Measurements from ENCODE around the gene TASOR2. TPM values are rescaled to one million over a fixed set of nuclear protein-coding genes. Genes with fewer than 3 reads are reported as not detected.

TASOR2 gene
- total and polyA plus RNA-seq, 2 of the 4 experiments (the other 2 are of a cell fraction): 19.4 to 53.6 TPM

GRCh38 chr10:5648494-5649457 is 35.9 kb upstream of the TASOR2 start:
- intact Hi-C loops (cut with micrococcal nuclease): no loop called here
- H2AK9ac ChIP-seq (replicated peaks; ENCODE audit: low read depth, low read length, poor library complexity): no peak overlapping the region
- H2BK5ac ChIP-seq (ENCODE audit: low read depth, low read length, poor library complexity, severe bottlenecking): no peak overlapping the region
- no peak overlapping the region for H3K14ac ChIP-seq (replicated peaks; ENCODE audit: low read depth, low read length)
- no peak overlapping the region for H3K4ac ChIP-seq (ENCODE audit: low read depth, low read length)
- no peak for TF ChIP-seq ELK1 (IDR thresholded peaks at IDR 0.05; ENCODE audit: borderline replicate concordance, low read depth, low read length)
- no peak for TF ChIP-seq FOS (IDR thresholded peaks at IDR 0.05; ENCODE audit: low read depth, low read length)
- no peak for TF ChIP-seq CHD1 (IDR thresholded peaks at IDR 0.05; ENCODE audit: low read depth, low read length)
- TF ChIP-seq, protein P1, sequence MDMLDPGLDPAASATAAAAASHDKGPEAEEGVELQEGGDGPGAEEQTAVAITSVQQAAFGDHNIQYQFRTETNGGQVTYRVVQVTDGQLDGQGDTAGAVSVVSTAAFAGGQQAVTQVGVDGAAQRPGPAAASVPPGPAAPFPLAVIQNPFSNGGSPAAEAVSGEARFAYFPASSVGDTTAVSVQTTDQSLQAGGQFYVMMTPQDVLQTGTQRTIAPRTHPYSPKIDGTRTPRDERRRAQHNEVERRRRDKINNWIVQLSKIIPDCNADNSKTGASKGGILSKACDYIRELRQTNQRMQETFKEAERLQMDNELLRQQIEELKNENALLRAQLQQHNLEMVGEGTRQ (IDR thresholded peaks at IDR 0.05; ENCODE audit: low read depth, low read length): no peak
- no peak for TF ChIP-seq RFX5 (IDR thresholded peaks at IDR 0.05; ENCODE audit: low read depth, low read length)
- H3K4me2 ChIP-seq (ENCODE audit: low read depth, low read length): no peak overlapping the region
- CTCF ChIA-PET: no interaction called here
- ATAC-seq (ENCODE audit: low read depth) (no peak), DNase-seq (no peak)
- H3K27me3 ChIP-seq (ENCODE audit: control insufficient read depth, insufficient read depth, low read length): no peaks in the 10 kb centered on the region
- no peak overlapping the region for H3K18ac ChIP-seq (ENCODE audit: low read depth, low read length)
- no peak overlapping the region for H3K4me3 ChIP-seq (ENCODE audit: insufficient read depth, low read depth, low read length)
- H3K4me1 ChIP-seq (ENCODE audit: control insufficient read depth, insufficient read depth, low read length): no peaks in the 10 kb centered on the region
- no peak overlapping the region for H3K9ac ChIP-seq (ENCODE audit: low read depth, low read length)
- no peak overlapping the region for H2BK15ac ChIP-seq (ENCODE audit: low read depth, low read length)
- H4K5ac ChIP-seq (ENCODE audit: low read depth, low read length): no peak overlapping the region
- H3K23ac ChIP-seq (ENCODE audit: low read depth, low read length): no peak overlapping the region
- H3K9me3 ChIP-seq (ENCODE audit: control insufficient read depth, insufficient read depth, low read length): no peaks in the 10 kb centered on the region
- H3K9me1 ChIP-seq (ENCODE audit: insufficient read depth, low read length): no peaks in the 10 kb centered on the region
- peaks cover 19% of the 10 kb centered on the region; the same call in 1 of the 2 replicates for H3K36me3 ChIP-seq (ENCODE audit: control insufficient read depth, insufficient read depth, low read length)
- no TSS peak for BruUV-seq (replicated peaks)
- H4K91ac ChIP-seq (ENCODE audit: insufficient read depth, low read depth, low read length): no peak overlapping the region
- H3K27ac ChIP-seq (ENCODE audit: insufficient read depth, low read length): no peak overlapping the region
- in situ Hi-C loops (cut with MboI; ENCODE audit: low sequenced_read_pairs): no loop called here
- no peak overlapping the region for H2AFZ ChIP-seq (replicated peaks; ENCODE audit: low read length, poor library complexity)
- H2BK20ac ChIP-seq (ENCODE audit: low read depth, low read length): no peak overlapping the region
- POLR2A ChIA-PET (ENCODE audit: unreplicated experiment): no interaction called here
- H4K20me1 ChIP-seq (ENCODE audit: insufficient read depth, low read length): no peaks in the 10 kb centered on the region
- H2AK5ac ChIP-seq (ENCODE audit: low read depth, low read length): no peak overlapping the region
- H3K79me1 ChIP-seq (ENCODE audit: low read depth in 1 of 2, low read length in 2 of 2): no peaks in the 10 kb centered on the region
- no peak overlapping the region for H2BK120ac ChIP-seq (ENCODE audit: low read depth, low read length)
- WGBS, 2 experiments (ENCODE audit: extremely low coverage in 2 of 2, insufficient read length in 1 of 2): 98% methylated on average over 17 of the region's 50 CpGs; no CpG with 5 or more reads in 1 of the 2 experiments
- dilution Hi-C loops (cut with HindIII; ENCODE audit: low sequenced_read_pairs, unreplicated experiment): no loop called here
- H3K56ac ChIP-seq (ENCODE audit: extremely low read depth, insufficient read depth, low read length): no peak overlapping the region
- H4K8ac ChIP-seq (ENCODE audit: low read depth in 2 of 2, low read length in 2 of 2): no peak overlapping the region
